Glomerular visceral epithelial cell (primary cell): ENCODE measurements around the gene RBM15.

Experiments
- DNase-seq: peaks from one replicate; pipeline ENCODE4 v3.0.0-alpha.2; 2016; ENCODE audit errors: extremely low spot score

Gene RBM15

GRCh38 chr1:110350360-110350759, 11.2 kb downstream of the RBM15 start:
- DNase-seq, result no peak

GRCh38 chr1:110355321-110355720, 16.1 kb downstream of the RBM15 start:
- no peak for DNase-seq

GRCh38 chr1:110356379-110356778, 17.2 kb downstream of the RBM15 start:
- DNase-seq, result no peak

- no peak for DNase-seq
Observed at GRCh38 chr1:110360431-110360830, 21.3 kb downstream of the RBM15 start.

GRCh38 chr1:110361856-110362255, 22.7 kb downstream of the RBM15 start:
- DNase-seq, result no peak

- DNase-seq, result no peak
Observed at GRCh38 chr1:110364221-110364620, 25.0 kb downstream of the RBM15 start.

GRCh38 chr1:110370827-110371226, 31.6 kb downstream of the RBM15 start:
- peak; percentile 40 for DNase-seq

- DNase-seq, result no peak
Observed at GRCh38 chr1:110375490-110375889, 36.3 kb downstream of the RBM15 start.

GRCh38 chr1:110380672-110381283, 41.6 kb downstream of the RBM15 start:
- DNase-seq, result no peak

- no peak for DNase-seq
Observed at GRCh38 chr1:110383251-110383990, 44.2 kb downstream of the RBM15 start.

- no peak for DNase-seq
Observed at GRCh38 chr1:110384581-110385321, 45.6 kb downstream of the RBM15 start.

- DNase-seq, result no peak
Observed at GRCh38 chr1:110385369-110385768, 46.2 kb downstream of the RBM15 start.

- DNase-seq, result no peak
Observed at GRCh38 chr1:110387048-110387754, 48.0 kb downstream of the RBM15 start.

- DNase-seq, result peak; percentile 72
Observed at GRCh38 chr1:110390096-110390495, 50.9 kb downstream of the RBM15 start.

- DNase-seq, result peak; percentile 66
Observed at GRCh38 chr1:110390692-110391245, 51.6 kb downstream of the RBM15 start, which contains the start of gene SLC16A4. Gene SLC16A4 (minus strand): TSS chr1:110391026. CDS start chr1:110389323, 1,703 bp downstream.

- DNase-seq, result no peak
Observed at GRCh38 chr1:110393286-110393685, 54.1 kb downstream of the RBM15 start.

- peak; percentile 86 for DNase-seq
Observed at GRCh38 chr1:110393691-110394492, 54.7 kb downstream of the RBM15 start.

- DNase-seq, result no peak
Observed at GRCh38 chr1:110394493-110394820, 55.3 kb downstream of the RBM15 start.
